ENCODE data around the gene BCO2.

The BCO2 gene

DNA sequence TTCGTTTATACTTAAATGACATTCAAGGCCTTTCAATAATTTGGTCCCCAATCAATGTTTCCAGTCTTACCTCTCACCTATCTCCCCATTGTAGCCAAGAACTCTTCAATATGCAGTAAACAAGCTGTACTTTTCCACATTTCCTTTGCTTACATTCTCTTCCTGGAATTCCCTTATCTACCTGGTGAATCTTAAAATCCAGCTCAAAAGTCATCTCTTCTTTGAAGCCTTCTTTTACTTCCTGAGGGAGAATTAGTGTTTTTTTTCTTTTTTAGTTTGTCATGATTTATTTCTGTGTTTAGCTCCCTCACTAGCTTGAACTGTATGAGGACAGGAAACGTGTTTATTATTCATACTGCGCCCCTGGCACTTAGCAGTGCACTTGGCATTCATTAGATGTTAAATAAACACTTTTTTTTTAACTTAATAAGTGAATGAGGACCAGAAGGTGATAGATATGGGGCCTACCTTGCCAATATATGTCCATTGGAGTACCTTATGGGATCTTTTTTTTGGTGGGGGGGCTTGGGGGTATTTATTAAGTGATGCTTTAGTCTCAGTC lies 46.0 kb downstream of the BCO2 start:
- POLR2A ChIA-PET: interaction anchor here (0.7 kb wide), 1 partner anchor 350 kb away, joined by 7 read pairs; the partner anchor contains the start of gene ALG9
- Histone ChIP-seq H3K4me1 (ENCODE audit: control insufficient read depth, insufficient read depth, low read length) (no peaks in the 10 kb centered on the region), H3K36me3 (ENCODE audit: control insufficient read depth in 2 of 2, insufficient read depth in 1 of 2, low read length in 2 of 2) (no peaks in the 10 kb centered on the region), H3K4me3 (ENCODE audit: low read depth, low read length) (no peak overlapping the region), H3K9me3 (ENCODE audit: control insufficient read depth, insufficient read depth, low read depth, low read length) (no peaks in the 10 kb centered on the region), H3K27ac (ENCODE audit: extremely low read depth, low read depth, low read length) (no peak overlapping the region)
- TF ChIP-seq, protein P1, sequence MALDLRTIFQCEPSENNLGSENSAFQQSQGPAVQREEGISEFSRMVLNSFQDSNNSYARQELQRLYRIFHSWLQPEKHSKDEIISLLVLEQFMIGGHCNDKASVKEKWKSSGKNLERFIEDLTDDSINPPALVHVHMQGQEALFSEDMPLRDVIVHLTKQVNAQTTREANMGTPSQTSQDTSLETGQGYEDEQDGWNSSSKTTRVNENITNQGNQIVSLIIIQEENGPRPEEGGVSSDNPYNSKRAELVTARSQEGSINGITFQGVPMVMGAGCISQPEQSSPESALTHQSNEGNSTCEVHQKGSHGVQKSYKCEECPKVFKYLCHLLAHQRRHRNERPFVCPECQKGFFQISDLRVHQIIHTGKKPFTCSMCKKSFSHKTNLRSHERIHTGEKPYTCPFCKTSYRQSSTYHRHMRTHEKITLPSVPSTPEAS (tag by site-specific recombination; IDR thresholded peaks at IDR 0.05): no peak
- no peak for TF ChIP-seq HOXA7 (CRISPR knock-in tag; IDR thresholded peaks at IDR 0.05; ENCODE audit: borderline replicate concordance)
- no peak for TF ChIP-seq KLF16 (tag by site-specific recombination; IDR thresholded peaks at IDR 0.05)
- TF ChIP-seq ZNF555 (tag by site-specific recombination; conservative IDR thresholded peaks at IDR 0.05): no peak
- no peak for TF ChIP-seq ZNF140 (tag by site-specific recombination; IDR thresholded peaks at IDR 0.05)
- TF ChIP-seq ZNF549 (tag by site-specific recombination; IDR thresholded peaks at IDR 0.05): no peak
- TF ChIP-seq KLF1 (tag by site-specific recombination; IDR thresholded peaks at IDR 0.05): no peak
- no peak for TF ChIP-seq ZNF571 (tag by site-specific recombination; IDR thresholded peaks at IDR 0.05)
- TF ChIP-seq ZNF426 (tag by site-specific recombination; IDR thresholded peaks at IDR 0.05): no peak
- TF ChIP-seq HOXD13 (CRISPR knock-in tag; IDR thresholded peaks at IDR 0.05; ENCODE audit: borderline replicate concordance): no peak
- TF ChIP-seq, protein P2, sequence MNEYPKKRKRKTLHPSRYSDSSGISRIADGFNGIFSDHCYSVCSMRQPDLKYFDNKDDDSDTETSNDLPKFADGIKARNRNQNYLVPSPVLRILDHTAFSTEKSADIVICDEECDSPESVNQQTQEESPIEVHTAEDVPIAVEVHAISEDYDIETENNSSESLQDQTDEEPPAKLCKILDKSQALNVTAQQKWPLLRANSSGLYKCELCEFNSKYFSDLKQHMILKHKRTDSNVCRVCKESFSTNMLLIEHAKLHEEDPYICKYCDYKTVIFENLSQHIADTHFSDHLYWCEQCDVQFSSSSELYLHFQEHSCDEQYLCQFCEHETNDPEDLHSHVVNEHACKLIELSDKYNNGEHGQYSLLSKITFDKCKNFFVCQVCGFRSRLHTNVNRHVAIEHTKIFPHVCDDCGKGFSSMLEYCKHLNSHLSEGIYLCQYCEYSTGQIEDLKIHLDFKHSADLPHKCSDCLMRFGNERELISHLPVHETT (tag by site-specific recombination; IDR thresholded peaks at IDR 0.05): no peak
- no peak for TF ChIP-seq ZNF48 (tag by site-specific recombination; IDR thresholded peaks at IDR 0.05)
- CTCF ChIA-PET: interaction anchor here (0.6 to 19.0 kb wide), 11 partner anchors 10 to 1160 kb away, joined by 3 to 308 read pairs (median 4); no protein-coding TSS in a partner anchor

DNA sequence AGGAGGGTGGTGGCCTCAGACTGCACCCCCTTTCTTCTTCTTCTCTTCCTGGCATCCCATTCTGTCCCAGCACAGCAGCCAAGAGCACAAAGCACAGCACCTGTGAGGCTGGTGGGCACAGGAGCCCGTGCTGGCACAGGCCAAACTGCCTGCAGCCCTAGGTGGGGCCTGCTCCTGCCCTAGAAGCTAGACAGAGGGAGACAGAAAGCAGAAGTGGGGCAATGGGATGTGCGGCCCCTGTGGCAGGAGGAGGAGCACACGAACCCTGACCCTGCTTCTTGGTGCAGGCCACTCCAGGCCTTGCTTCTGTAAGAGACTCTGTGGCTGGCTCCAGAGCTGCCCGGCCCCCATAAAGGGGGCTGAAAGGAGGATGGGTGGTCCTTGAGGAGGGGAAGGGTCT lies 47.0 kb downstream of the BCO2 start:
- Histone ChIP-seq H3K4me3 (ENCODE audit: low read depth, low read length) (no peak overlapping the region), H3K27ac (ENCODE audit: extremely low read depth, low read depth, low read length) (no peak overlapping the region), H3K9me3 (ENCODE audit: control insufficient read depth, insufficient read depth, low read depth, low read length) (no peaks in the 10 kb centered on the region), H3K36me3 (ENCODE audit: control insufficient read depth in 2 of 2, insufficient read depth in 1 of 2, low read length in 2 of 2) (no peaks in the 10 kb centered on the region), H3K4me1 (ENCODE audit: control insufficient read depth, insufficient read depth, low read length) (no peaks in the 10 kb centered on the region)
- POLR2A ChIA-PET: no interaction called here
- no peak for TF ChIP-seq ZNF707 (tag by site-specific recombination; IDR thresholded peaks at IDR 0.05)
- no peak for TF ChIP-seq ZNF830 (tag by site-specific recombination; IDR thresholded peaks at IDR 0.05; ENCODE audit: low read depth)
- CTCF ChIA-PET: interaction anchor here (1.8 to 19.0 kb wide), 2 partner anchors 61 to 1067 kb away, joined by 9 to 308 read pairs; no protein-coding TSS in a partner anchor

DNA sequence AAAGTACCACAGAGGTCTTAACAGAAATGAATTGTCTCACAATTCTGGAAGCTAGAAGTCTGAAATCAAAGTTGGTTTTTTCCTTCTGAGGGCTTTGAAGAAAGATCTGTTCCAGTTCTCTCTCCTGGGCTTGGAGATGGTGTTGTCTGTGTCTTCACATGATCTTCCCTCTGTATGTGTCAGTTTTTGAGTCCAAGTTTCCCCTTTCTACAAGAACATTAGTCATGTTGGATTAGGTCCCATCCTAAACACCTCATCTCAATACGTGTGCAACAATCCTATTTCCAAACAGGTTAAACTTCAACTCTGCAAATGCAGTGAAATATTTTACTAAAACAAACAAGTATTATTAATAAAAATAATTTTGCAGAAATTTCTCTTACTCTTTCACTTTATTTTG lies 47.8 kb downstream of the BCO2 start:
- CTCF ChIA-PET: interaction anchor here (0.9 to 19.0 kb wide), 2 partner anchors 61 to 1066 kb away, joined by 4 to 308 read pairs; no protein-coding TSS in a partner anchor
- TF ChIP-seq ZNF433 (tag by site-specific recombination; IDR thresholded peaks at IDR 0.05; ENCODE audit: low read depth): no peak
- no peak for TF ChIP-seq ZNF221 (tag by site-specific recombination; IDR thresholded peaks at IDR 0.05; ENCODE audit: borderline replicate concordance)
- TF ChIP-seq, protein P3, sequence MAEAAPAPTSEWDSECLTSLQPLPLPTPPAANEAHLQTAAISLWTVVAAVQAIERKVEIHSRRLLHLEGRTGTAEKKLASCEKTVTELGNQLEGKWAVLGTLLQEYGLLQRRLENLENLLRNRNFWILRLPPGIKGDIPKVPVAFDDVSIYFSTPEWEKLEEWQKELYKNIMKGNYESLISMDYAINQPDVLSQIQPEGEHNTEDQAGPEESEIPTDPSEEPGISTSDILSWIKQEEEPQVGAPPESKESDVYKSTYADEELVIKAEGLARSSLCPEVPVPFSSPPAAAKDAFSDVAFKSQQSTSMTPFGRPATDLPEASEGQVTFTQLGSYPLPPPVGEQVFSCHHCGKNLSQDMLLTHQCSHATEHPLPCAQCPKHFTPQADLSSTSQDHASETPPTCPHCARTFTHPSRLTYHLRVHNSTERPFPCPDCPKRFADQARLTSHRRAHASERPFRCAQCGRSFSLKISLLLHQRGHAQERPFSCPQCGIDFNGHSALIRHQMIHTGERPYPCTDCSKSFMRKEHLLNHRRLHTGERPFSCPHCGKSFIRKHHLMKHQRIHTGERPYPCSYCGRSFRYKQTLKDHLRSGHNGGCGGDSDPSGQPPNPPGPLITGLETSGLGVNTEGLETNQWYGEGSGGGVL (tag by site-specific recombination; IDR thresholded peaks at IDR 0.05): no peak
- TF ChIP-seq, protein P4, sequence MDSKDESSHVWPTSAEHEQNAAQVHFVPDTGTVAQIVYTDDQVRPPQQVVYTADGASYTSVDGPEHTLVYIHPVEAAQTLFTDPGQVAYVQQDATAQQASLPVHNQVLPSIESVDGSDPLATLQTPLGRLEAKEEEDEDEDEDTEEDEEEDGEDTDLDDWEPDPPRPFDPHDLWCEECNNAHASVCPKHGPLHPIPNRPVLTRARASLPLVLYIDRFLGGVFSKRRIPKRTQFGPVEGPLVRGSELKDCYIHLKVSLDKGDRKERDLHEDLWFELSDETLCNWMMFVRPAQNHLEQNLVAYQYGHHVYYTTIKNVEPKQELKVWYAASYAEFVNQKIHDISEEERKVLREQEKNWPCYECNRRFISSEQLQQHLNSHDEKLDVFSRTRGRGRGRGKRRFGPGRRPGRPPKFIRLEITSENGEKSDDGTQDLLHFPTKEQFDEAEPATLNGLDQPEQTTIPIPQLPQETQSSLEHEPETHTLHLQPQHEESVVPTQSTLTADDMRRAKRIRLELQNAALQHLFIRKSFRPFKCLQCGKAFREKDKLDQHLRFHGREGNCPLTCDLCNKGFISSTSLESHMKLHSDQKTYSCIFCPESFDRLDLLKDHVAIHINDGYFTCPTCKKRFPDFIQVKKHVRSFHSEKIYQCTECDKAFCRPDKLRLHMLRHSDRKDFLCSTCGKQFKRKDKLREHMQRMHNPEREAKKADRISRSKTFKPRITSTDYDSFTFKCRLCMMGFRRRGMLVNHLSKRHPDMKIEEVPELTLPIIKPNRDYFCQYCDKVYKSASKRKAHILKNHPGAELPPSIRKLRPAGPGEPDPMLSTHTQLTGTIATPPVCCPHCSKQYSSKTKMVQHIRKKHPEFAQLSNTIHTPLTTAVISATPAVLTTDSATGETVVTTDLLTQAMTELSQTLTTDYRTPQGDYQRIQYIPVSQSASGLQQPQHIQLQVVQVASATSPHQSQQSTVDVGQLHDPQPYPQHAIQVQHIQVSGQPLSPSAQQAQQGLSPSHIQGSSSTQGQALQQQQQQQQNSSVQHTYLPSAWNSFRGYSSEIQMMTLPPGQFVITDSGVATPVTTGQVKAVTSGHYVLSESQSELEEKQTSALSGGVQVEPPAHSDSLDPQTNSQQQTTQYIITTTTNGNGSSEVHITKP (tag by site-specific recombination; IDR thresholded peaks at IDR 0.05): no peak
- no peak for TF ChIP-seq ZNF555 (tag by site-specific recombination; conservative IDR thresholded peaks at IDR 0.05)
- TF ChIP-seq ZNF830 (tag by site-specific recombination; IDR thresholded peaks at IDR 0.05; ENCODE audit: low read depth): no peak
- no peak for TF ChIP-seq ZNF155 (tag by site-specific recombination; IDR thresholded peaks at IDR 0.05)
- no peak for TF ChIP-seq ZNF140 (tag by site-specific recombination; IDR thresholded peaks at IDR 0.05)
- TF ChIP-seq ZNF776 (tag by site-specific recombination; IDR thresholded peaks at IDR 0.05; ENCODE audit: borderline replicate concordance): no peak
- TF ChIP-seq, protein P5, sequence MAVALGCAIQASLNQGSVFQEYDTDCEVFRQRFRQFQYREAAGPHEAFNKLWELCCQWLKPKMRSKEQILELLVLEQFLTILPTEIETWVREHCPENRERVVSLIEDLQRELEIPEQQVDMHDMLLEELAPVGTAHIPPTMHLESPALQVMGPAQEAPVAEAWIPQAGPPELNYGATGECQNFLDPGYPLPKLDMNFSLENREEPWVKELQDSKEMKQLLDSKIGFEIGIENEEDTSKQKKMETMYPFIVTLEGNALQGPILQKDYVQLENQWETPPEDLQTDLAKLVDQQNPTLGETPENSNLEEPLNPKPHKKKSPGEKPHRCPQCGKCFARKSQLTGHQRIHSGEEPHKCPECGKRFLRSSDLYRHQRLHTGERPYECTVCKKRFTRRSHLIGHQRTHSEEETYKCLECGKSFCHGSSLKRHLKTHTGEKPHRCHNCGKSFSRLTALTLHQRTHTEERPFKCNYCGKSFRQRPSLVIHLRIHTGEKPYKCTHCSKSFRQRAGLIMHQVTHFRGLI (tag by site-specific recombination; IDR thresholded peaks at IDR 0.05): no peak

More for the DNA sequence above, 47.8 kb downstream of the BCO2 start:
- POLR2A ChIA-PET: no interaction called here
- no peak overlapping the region for H3K27ac ChIP-seq (ENCODE audit: extremely low read depth, low read depth, low read length)
- no peak overlapping the region for H3K4me3 ChIP-seq (ENCODE audit: low read depth, low read length)
- peaks cover 0 to 2% of the 10 kb centered on the region in 2 experiments; a peak in 1 of 3 replicates for H3K36me3 ChIP-seq (ENCODE audit: control insufficient read depth in 2 of 2, insufficient read depth in 1 of 2, low read length in 2 of 2)
- no peaks in the 10 kb centered on the region for H3K4me1 ChIP-seq (ENCODE audit: control insufficient read depth, insufficient read depth, low read length)
- no peaks in the 10 kb centered on the region for H3K9me3 ChIP-seq (ENCODE audit: control insufficient read depth, insufficient read depth, low read depth, low read length)
